GM12872 (cell line): ENCODE data around the gene CCDC184.

Experiments used
- CTCF ChIP-seq: IDR thresholded peaks from 3 replicates; pipeline ENCODE4 v1.5.1; 2011; ENCODE audit warnings: low read depth, mild to moderate bottlenecking, low read length, moderate library complexity; ENCODE audit not compliant: insufficient read depth

CCDC184 gene

GRCh38 chr12:48191096-48191495 is 7.7 kb downstream of the CCDC184 start:
- no peak for TF ChIP-seq CTCF

GRCh38 chr12:48192861-48193260 is 9.4 kb downstream of the CCDC184 start:
- no peak for TF ChIP-seq CTCF

- no peak for TF ChIP-seq CTCF
These were observed 10.2 kb downstream of the CCDC184 start for GRCh38 chr12:48193623-48194022.

- TF ChIP-seq CTCF = no peak
These were observed 11.4 kb downstream of the CCDC184 start for GRCh38 chr12:48194799-48195201.

- TF ChIP-seq CTCF = peak; percentile 49
These were observed 14.1 kb downstream of the CCDC184 start for GRCh38 chr12:48197549-48197970.

GRCh38 chr12:48197971-48198671 is 14.7 kb downstream of the CCDC184 start:
- no peak for TF ChIP-seq CTCF

- no peak for TF ChIP-seq CTCF
These were observed 15.2 kb downstream of the CCDC184 start for GRCh38 chr12:48198672-48198971.
